PC-3 (cell line): ENCODE measurements around the gene CCDC30.
"Not testable (repeated sequence)": the region's sequence is repeated elsewhere in the genome, so short reads cannot be mapped to it uniquely, and the experiment has no call there.

Experiments used
- CTCF ChIP-seq: fragments of 300-600 bp; sonication (generic); conservative IDR thresholded peaks from 2 replicates; pipeline ENCODE4 v1.5.1; 2017; ENCODE audit warnings: antibody characterized with exemption, low read depth, mild to moderate bottlenecking, low read length
- EZH2phosphoT487 ChIP-seq: fragments of 300-600 bp; sonication (generic); IDR thresholded peaks from 2 replicates; pipeline ENCODE4 v1.6.1; 2018; ENCODE audit warnings: mild to moderate bottlenecking, antibody characterized with exemption, low read length, borderline replicate concordance

GRCh38 chr1:42621180-42621579, 158.1 kb downstream of the CCDC30 start:
- TF ChIP-seq CTCF, EZH2phosphoT487: not testable (repeated sequence)
